ENCODE results near the gene UNC5CL.
"Not testable (repeated sequence)": the region's sequence is repeated elsewhere in the genome, so short reads cannot be mapped to it uniquely, and the experiment has no call there.

Gene UNC5CL

DNA sequence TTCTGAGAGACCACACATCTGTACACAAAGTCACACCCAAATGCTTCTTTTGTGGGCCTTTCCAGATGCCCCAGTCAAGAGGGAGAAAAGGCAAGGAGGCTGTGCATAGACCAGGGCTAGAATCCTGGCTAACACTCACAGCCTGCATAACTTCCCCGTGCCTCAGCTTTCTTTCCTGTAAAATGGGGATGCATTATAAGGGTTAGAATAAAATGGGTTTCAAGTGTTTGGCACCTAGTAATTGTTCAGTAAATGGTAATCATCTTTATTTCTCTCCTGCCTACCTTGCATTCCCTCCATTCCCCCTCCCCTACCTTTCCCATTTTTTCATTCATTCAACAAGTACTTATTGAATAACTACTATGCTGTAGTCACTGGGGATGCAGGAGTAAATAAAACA, 29.4 kb downstream of the UNC5CL start:
- ATAC-seq: no peak
- no peak overlapping the region for H3K4me3 Mint-ChIP-seq
- no peaks in the 10 kb centered on the region for H3K36me3 Mint-ChIP-seq
- peaks cover 13% of the 10 kb centered on the region for H3K27me3 Mint-ChIP-seq
- no peak overlapping the region for H3K27ac Mint-ChIP-seq
- no peaks in the 10 kb centered on the region for H3K4me1 Mint-ChIP-seq
- H3K9me3 Mint-ChIP-seq: no peaks in the 10 kb centered on the region

DNA sequence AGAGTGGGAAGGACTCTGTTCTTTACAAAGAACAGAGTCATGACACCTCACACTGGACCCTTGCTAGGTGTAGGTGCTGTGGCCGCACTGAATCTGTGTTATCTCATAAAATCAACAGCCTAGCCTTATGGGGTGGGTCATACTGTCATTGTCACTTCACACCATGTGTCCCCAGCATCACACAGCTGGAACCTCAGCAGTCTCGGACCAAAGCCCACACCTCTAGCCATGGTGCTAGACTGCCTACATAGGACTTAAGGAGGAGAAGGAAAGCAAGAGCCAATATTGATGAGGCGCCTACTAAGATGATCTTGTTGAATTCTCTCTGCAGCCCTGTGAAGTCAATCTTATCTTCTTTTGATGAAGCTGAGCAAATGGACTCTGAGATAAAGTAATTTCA, 31.0 kb downstream of the UNC5CL start:
- Mint-ChIP-seq H3K4me1 (no peaks in the 10 kb centered on the region), H3K4me3 (no peak overlapping the region), H3K27me3 (peaks cover 26% of the 10 kb centered on the region), H3K36me3 (no peaks in the 10 kb centered on the region), H3K9me3 (no peaks in the 10 kb centered on the region), H3K27ac (no peak overlapping the region)
- peak; percentile 38 for ATAC-seq

DNA sequence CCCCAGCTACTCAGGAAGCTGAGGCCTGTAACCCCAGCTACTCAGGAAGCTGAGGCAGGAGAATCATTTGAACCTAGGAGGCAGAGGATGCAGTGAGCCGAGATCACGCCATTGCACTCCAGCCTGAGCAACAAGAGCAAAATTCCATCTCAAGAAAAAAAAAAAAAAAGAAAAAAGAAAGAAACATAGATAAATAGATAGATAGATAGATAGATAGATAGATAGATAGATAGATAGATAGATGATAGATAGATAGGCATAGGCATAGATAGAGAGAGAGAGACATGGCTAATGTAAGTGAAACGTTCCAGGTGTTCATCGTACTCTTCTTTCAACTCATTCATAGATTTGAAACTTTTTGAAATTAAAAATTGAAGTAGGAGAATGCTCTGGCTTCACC, 32.0 kb downstream of the UNC5CL start:
- H3K4me3 Mint-ChIP-seq, H3K4me1 Mint-ChIP-seq, H3K36me3 Mint-ChIP-seq, H3K27ac Mint-ChIP-seq, H3K9me3 Mint-ChIP-seq, ATAC-seq: not testable (repeated sequence)
- H3K27me3 Mint-ChIP-seq: peaks cover 29% of the 10 kb centered on the region

- not testable (repeated sequence) for H3K36me3 Mint-ChIP-seq, H3K9me3 Mint-ChIP-seq, H3K27ac Mint-ChIP-seq, H3K4me1 Mint-ChIP-seq, H3K4me3 Mint-ChIP-seq
- ATAC-seq: peak; percentile 61
- peaks cover 34% of the 10 kb centered on the region for H3K27me3 Mint-ChIP-seq
Observed at GRCh38 chr6:41006217-41006616, 32.8 kb downstream of the UNC5CL start.

- peaks cover 52% of the 10 kb centered on the region for H3K27me3 Mint-ChIP-seq
- H3K27ac Mint-ChIP-seq: no peak overlapping the region
- H3K9me3 Mint-ChIP-seq: no peaks in the 10 kb centered on the region
- ATAC-seq: no peak
- no peak overlapping the region for H3K4me3 Mint-ChIP-seq
- H3K36me3 Mint-ChIP-seq: no peaks in the 10 kb centered on the region
- no peaks in the 10 kb centered on the region for H3K4me1 Mint-ChIP-seq
Observed at GRCh38 chr6:41002168-41002567, 36.9 kb downstream of the UNC5CL start.

DNA sequence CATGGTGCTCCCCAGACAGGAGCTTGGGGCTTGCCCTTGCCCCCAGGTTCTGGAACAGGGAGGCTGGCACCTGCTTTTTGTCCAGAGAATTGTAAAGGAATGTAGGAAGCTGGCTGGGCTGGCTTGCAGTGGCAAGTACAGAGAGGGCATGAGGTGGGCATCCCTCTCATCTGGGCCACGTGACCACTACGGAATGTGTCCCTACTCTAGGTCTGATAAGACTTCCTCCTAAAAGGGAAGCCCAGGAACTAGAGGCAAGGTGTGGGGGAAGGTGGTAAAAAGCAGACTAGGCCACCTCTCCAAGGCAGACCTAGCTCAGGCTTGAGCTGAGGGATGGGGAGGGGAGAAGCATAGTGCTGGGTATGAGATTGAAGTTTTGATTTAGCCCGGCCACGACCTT, 38.8 kb downstream of the UNC5CL start:
- Mint-ChIP-seq H3K9me3 (no peaks in the 10 kb centered on the region), H3K4me3 (no peak overlapping the region), H3K27ac (no peak overlapping the region), H3K27me3 (peaks cover 66% of the 10 kb centered on the region), H3K4me1 (no peaks in the 10 kb centered on the region), H3K36me3 (no peaks in the 10 kb centered on the region)
- no peak for ATAC-seq

- no peaks in the 10 kb centered on the region for H3K36me3 Mint-ChIP-seq
- no peak for ATAC-seq
- no peaks in the 10 kb centered on the region for H3K9me3 Mint-ChIP-seq
- no peaks in the 10 kb centered on the region for H3K4me1 Mint-ChIP-seq
- no peak overlapping the region for H3K4me3 Mint-ChIP-seq
- H3K27ac Mint-ChIP-seq: no peak overlapping the region
- peaks cover 67% of the 10 kb centered on the region for H3K27me3 Mint-ChIP-seq
Observed at GRCh38 chr6:40999569-40999968, 39.5 kb downstream of the UNC5CL start.

GRCh38 chr6:40998661-40999060, 40.4 kb downstream of the UNC5CL start:
- Mint-ChIP-seq H3K4me3 (no peak overlapping the region), H3K27me3 (peaks cover 68% of the 10 kb centered on the region), H3K36me3 (no peaks in the 10 kb centered on the region), H3K4me1 (no peaks in the 10 kb centered on the region), H3K9me3 (no peaks in the 10 kb centered on the region), H3K27ac (no peak overlapping the region)
- no peak for ATAC-seq

DNA sequence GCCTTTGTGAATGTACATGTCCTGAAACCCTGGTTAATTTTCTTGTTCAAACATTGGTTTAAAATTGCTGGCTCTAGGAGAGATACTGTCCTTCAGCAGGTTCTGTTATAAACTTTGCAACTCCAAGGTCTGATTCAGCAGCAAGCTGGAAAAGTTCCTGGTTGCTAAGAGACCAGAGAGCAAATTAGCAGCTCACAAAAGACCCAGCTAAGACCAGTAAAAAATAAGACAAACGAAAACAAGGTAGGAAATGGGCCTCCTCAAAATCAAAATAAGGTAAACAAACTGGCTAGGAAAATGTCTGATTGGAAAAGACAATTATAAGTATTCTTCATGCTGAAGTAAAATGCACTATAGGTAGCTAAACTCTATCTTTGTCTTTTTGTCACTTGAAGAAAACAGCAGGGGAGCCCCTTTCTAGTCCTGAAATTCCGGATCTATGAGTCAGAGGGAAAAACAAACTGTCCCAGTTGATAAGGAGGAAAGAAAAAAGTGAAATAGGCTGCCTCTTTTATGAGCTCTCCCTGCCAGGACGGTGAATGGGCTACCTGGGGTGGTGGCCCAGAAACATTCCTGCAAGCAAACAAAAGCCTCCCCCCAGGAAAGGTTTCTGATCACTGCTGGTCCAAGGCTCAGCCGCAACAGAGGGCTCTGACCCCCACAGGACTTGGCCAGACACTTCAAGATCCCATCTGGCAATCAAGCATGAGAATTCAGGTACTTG, 41.6 kb downstream of the UNC5CL start:
- Mint-ChIP-seq H3K4me3 (no peak overlapping the region), H3K36me3 (no peaks in the 10 kb centered on the region), H3K27ac (no peak overlapping the region), H3K27me3 (peaks cover 66% of the 10 kb centered on the region), H3K9me3 (no peaks in the 10 kb centered on the region), H3K4me1 (no peaks in the 10 kb centered on the region)
- no peak for ATAC-seq

- Mint-ChIP-seq H3K4me3 (no peak overlapping the region), H3K36me3 (no peaks in the 10 kb centered on the region), H3K4me1 (no peaks in the 10 kb centered on the region), H3K9me3 (no peaks in the 10 kb centered on the region), H3K27ac (no peak overlapping the region), H3K27me3 (peaks cover 65% of the 10 kb centered on the region)
- ATAC-seq: no peak
Observed at GRCh38 chr6:40996591-40997233, 42.3 kb downstream of the UNC5CL start.

- no peaks in the 10 kb centered on the region for H3K36me3 Mint-ChIP-seq
- H3K27me3 Mint-ChIP-seq: peaks cover 53% of the 10 kb centered on the region
- ATAC-seq: no peak
- H3K4me3 Mint-ChIP-seq: no peak overlapping the region
- no peaks in the 10 kb centered on the region for H3K4me1 Mint-ChIP-seq
- H3K9me3 Mint-ChIP-seq: no peaks in the 10 kb centered on the region
- H3K27ac Mint-ChIP-seq: no peak overlapping the region
Observed at GRCh38 chr6:40992746-40993145, 46.3 kb downstream of the UNC5CL start.

DNA sequence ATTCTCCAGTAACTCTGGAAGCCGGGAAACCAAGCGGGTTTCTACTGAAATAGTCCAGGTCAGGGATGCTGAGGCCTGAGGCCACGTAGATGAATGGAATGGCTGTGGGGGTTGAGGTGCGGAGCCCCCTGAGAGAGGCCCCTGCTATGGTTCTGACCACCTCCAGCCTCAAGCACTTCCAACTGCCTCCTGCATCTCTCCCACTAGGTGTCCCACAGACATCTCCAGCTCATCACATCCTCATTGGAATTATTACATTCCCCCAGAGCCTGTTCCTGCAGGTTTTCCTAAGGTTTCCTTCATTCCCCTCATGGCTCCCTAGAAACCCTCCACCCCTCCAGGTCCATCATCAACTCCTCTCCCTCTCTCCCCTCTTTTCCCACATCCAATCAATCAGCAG, 48.7 kb downstream of the UNC5CL start:
- Mint-ChIP-seq H3K27ac (no peak overlapping the region), H3K4me3 (no peak overlapping the region), H3K4me1 (no peaks in the 10 kb centered on the region), H3K9me3 (no peaks in the 10 kb centered on the region), H3K27me3 (peaks cover 51% of the 10 kb centered on the region), H3K36me3 (no peaks in the 10 kb centered on the region)
- ATAC-seq: no peak

DNA sequence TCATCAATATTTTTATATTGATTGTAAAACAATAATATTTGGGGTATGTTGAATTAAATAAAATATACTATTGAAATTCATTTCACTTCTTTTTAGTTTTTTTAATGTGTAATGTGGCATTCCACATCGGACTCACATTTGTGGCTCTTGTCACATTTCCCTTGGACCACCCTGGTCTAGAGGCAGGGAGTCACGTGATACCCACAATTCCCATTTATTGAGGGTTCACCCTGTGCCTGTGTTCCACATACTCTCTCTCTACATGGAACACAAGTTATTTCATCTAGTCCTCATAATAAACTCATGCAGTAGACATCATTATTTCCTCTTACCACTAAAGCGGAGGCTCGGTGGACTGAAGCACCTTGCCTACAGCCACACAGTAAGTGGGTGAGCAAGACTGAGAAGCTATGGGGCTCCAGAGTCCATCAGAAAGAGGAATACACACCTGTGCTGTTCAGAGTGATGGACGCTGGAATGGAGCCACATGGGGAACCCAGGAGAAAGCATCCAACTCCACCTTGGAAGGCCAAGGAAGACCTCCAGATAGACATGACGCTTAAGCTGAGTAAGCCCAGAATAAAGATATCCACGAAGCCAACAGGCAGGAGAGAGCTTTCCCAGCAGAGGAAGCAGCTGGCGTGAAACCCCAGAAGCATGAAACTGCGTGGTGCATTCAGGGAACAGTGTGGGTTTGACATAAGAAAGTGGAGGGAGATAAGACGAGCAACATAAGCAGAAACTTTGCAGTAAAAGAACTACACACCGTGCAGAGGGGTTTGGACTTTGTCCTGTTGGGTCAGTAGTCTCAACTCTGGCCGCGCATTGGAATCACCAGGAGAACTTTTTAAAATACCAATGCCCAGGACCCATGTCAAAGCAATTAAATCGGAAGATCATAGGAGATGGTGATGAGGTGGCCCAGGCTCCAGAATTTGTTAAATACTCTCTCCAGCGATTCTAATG, 49.5 kb downstream of the UNC5CL start:
- Mint-ChIP-seq H3K4me3 (no peak overlapping the region), H3K4me1 (no peaks in the 10 kb centered on the region), H3K9me3 (no peaks in the 10 kb centered on the region), H3K27me3 (peaks cover 49% of the 10 kb centered on the region), H3K36me3 (no peaks in the 10 kb centered on the region), H3K27ac (no peak overlapping the region)
- ATAC-seq: no peak

- Mint-ChIP-seq H3K4me1 (no peaks in the 10 kb centered on the region), H3K27ac (no peak overlapping the region), H3K27me3 (peaks cover 49% of the 10 kb centered on the region), H3K36me3 (no peaks in the 10 kb centered on the region), H3K4me3 (no peak overlapping the region), H3K9me3 (no peaks in the 10 kb centered on the region)
- peak; percentile 71 for ATAC-seq
Observed at GRCh38 chr6:40988634-40989033, 50.4 kb downstream of the UNC5CL start.

DNA sequence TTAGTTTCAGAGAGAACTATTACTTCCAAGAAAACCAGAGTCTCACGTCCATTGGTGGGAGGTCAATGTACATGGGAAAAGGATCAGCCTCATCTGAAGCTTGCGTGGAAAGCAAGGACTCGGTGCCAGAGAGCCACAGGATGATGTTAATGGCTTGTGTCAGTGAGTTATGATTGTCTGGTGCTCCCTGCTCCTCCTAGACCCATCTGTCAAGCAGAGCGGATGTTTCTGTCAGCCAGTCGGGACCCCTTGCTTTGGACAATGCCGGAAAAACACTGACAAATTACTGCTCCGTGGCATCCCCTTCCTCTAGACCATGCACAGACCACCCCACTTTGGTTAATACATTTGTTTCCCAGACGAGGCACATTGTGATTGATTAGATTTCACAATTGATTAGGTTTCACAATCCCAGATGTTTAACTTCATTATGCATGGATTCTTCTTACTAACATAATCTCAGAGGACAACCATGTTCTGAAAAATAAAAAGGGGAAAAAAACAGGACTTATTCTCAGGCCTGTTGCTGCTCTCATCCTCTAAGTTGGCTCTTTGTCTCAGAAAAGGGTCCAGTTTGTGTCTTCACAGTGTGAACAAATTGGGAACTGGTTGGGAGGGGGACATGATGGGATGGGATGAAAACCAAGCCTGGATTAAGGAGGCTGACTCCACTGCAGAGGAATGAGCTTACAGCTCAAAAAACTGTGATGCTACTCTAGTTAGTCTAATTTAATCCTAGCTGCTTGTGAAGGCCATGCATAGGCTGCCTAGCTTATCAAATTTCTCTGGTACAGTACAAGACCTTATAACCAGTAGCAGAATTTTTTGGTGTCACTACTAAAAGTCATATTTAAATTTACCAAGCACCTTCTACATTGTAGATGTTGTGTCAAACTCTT, 51.9 kb downstream of the UNC5CL start:
- H3K27me3 Mint-ChIP-seq: peaks cover 53% of the 10 kb centered on the region
- no peaks in the 10 kb centered on the region for H3K36me3 Mint-ChIP-seq
- no peaks in the 10 kb centered on the region for H3K4me1 Mint-ChIP-seq
- no peak for ATAC-seq
- no peaks in the 10 kb centered on the region for H3K9me3 Mint-ChIP-seq
- no peak overlapping the region for H3K4me3 Mint-ChIP-seq
- no peak overlapping the region for H3K27ac Mint-ChIP-seq
